Mucosa of rectum (tissue), 2 donors: ENCODE data around the gene CTNNB1.
"Not testable (repeated sequence)": the region's sequence is repeated elsewhere in the genome, so short reads cannot be mapped to it uniquely, and the experiment has no call there.

Experiments
- H3K27ac ChIP-seq, 2 donors: one replicate each; pipeline ENCODE4 v1.7.0; 2013; ENCODE audit warnings: inconsistent platforms in 2 of 2, low read depth in 2 of 2, low read length in 2 of 2
- H3K27me3 ChIP-seq, 2 donors: one replicate each; pipeline ENCODE4 v1.7.0; 2013; ENCODE audit warnings: low read length in 2 of 2; ENCODE audit not compliant: control insufficient read depth in 2 of 2, insufficient read depth in 2 of 2
- H3K36me3 ChIP-seq, 2 donors: one replicate each; pipeline ENCODE4 v1.7.0; 2013; ENCODE audit warnings: low read length in 2 of 2; ENCODE audit not compliant: control insufficient read depth in 2 of 2, insufficient read depth in 2 of 2
- H3K4me1 ChIP-seq, 2 donors: one replicate each; pipeline ENCODE4 v1.7.0; 2013; ENCODE audit warnings: low read length in 2 of 2, mild to moderate bottlenecking in 1 of 2; ENCODE audit not compliant: control insufficient read depth in 2 of 2, insufficient read depth in 2 of 2
- H3K4me3 ChIP-seq, 2 donors: one replicate each; pipeline ENCODE4 v1.7.0; 2013; ENCODE audit warnings: low read length in 2 of 2
- H3K9ac ChIP-seq, 2 donors: one replicate each; pipeline ENCODE4 v1.7.0; 2013; ENCODE audit warnings: low read length in 2 of 2, low read depth in 1 of 2, mild to moderate bottlenecking in 1 of 2
- H3K9me3 ChIP-seq, 2 donors: one replicate each; pipeline ENCODE4 v1.7.0; 2013; ENCODE audit warnings: low read length in 2 of 2; ENCODE audit not compliant: control insufficient read depth in 2 of 2
- donor health status: healthy.
- donor health status: Normal muscosa, but diverticular disease.

The CTNNB1 gene

GRCh38 chr3:41272667-41273066 lies 73.4 kb downstream of the CTNNB1 start:
- Histone ChIP-seq H3K4me1 (no peaks in the 10 kb centered on the region), H3K9ac (no peak overlapping the region), H3K9me3 (no peaks in the 10 kb centered on the region), H3K27ac (no peak overlapping the region), H3K36me3 (no peaks in the 10 kb centered on the region), H3K4me3 (no peak overlapping the region), H3K27me3 (no peaks in the 10 kb centered on the region)

DNA sequence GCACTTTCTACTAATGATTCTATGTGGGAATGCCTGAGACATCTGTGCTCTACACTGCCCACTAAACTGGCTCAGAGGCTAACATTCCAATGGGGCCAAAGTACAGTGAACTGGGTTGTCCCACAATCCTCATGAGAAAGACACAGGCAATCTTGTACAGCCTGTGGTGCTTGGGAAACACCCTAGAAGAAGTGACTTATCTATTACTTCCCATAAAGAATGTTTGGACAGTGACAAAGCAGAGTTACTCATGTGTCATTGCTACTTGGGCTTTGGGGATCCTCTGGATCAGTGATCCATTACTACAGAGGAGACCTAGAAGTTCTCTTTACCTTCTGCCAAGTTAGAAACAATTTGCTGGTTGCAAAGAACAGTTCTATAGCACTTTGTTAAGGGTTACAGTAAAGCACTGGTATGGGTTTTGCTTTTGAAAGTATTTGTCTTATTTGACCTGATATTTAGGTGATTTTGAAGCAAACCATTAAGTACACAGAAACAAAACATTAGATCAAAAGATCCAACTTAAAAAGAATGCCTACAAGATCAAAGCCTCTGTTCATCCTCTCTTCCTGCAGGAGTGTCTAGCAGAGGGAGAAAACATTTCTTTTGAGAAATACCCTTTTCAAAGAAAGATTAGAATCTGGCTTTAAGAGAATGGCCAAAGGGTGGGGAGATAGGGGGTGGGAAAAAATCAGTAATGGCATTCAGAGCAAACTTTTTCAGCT lies 75.8 kb downstream of the CTNNB1 start:
- Histone ChIP-seq H3K9me3 (no peaks in the 10 kb centered on the region), H3K4me1 (no peaks in the 10 kb centered on the region), H3K27ac (no peak overlapping the region), H3K27me3 (no peaks in the 10 kb centered on the region), H3K36me3 (no peaks in the 10 kb centered on the region), H3K9ac (no peak overlapping the region), H3K4me3 (no peak overlapping the region)

DNA sequence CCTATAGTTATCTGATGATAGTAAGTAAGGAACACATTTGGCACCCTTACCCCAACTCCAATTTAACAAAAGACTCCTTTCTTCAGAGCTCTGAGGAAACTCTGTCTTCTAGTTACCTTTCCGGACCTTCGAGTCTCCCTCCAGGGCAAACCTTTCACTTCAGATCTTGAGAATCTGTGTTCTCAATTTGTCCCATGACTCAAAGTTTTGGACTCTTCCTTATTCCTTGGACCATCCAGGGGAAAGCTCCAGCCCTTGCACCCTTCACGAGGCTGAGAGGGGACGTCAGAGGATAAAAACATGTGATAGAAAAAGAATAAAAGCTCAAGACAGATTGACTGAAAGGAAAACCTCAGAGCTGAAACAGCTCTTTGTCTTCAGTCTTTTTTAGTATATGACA lies 76.9 kb downstream of the CTNNB1 start:
- no peak overlapping the region for H3K9ac ChIP-seq
- H3K4me1 ChIP-seq: no peaks in the 10 kb centered on the region
- H3K36me3 ChIP-seq: no peaks in the 10 kb centered on the region

GRCh38 chr3:41277790-41278465 lies 78.6 kb downstream of the CTNNB1 start:
- H3K9me3 ChIP-seq: no peaks in the 10 kb centered on the region
- H3K27me3 ChIP-seq: no peaks in the 10 kb centered on the region
- H3K9ac ChIP-seq: no peak overlapping the region

More for the DNA sequence above, 76.9 kb downstream of the CTNNB1 start:
- no peaks in the 10 kb centered on the region for H3K9me3 ChIP-seq
- no peak overlapping the region for H3K27ac ChIP-seq
- no peak overlapping the region for H3K4me3 ChIP-seq
- no peaks in the 10 kb centered on the region for H3K27me3 ChIP-seq

DNA sequence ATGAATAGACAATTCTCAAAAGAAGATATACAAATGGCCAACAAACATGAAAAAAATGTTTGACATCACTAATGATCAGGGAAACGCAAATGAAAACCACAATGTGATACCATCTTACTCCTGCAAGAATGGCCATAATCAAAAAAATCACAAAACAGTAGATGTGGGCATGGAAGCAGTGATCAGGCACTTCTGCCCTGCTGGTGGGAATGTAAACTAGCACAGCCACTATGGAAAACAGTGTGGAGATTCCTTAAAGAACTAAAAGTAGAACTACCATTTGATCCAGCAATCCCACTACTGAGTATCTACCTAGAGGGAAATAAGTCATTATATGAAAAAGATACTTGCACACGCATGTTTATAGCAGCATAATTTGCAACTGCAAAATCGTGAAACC lies 85.6 kb downstream of the CTNNB1 start:
- H3K4me3 ChIP-seq, H3K36me3 ChIP-seq, H3K27me3 ChIP-seq, H3K27ac ChIP-seq, H3K9ac ChIP-seq, H3K9me3 ChIP-seq, H3K4me1 ChIP-seq: not testable (repeated sequence)

More at GRCh38 chr3:41277790-41278465, 78.6 kb downstream of the CTNNB1 start:
- Histone ChIP-seq H3K4me1 (no peaks in the 10 kb centered on the region), H3K36me3 (no peaks in the 10 kb centered on the region), H3K27ac (no peak overlapping the region), H3K4me3 (no peak overlapping the region)

- H3K27ac ChIP-seq: no peak overlapping the region
- H3K4me1 ChIP-seq: no peaks in the 10 kb centered on the region
- H3K27me3 ChIP-seq: no peaks in the 10 kb centered on the region
- H3K4me3 ChIP-seq: no peak overlapping the region
- H3K36me3 ChIP-seq: no peaks in the 10 kb centered on the region
- H3K9me3 ChIP-seq: no peaks in the 10 kb centered on the region
- H3K9ac ChIP-seq: no peak overlapping the region
These were observed 87.0 kb downstream of the CTNNB1 start for GRCh38 chr3:41286305-41286704.

DNA sequence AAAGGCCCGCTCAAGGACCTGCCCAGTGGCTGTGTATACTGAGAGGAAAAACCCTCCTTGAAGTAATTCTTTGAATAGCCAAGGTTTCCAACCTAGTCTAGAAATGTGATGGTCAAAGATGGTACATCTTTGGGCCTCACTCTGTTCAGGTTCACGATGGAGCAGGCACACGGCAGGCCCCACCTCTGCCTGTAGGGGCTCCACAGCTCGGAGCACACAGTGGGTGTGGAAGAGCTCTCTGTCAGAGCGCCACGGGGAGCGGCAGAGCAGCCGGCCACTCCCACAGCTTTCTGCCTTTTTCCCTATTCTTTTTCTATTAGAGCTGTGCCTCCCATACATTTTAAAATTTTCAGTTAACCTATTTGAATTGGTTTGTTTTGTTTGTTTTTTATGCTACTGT lies 89.5 kb downstream of the CTNNB1 start:
- Histone ChIP-seq H3K4me3 (no peak overlapping the region), H3K36me3 (no peaks in the 10 kb centered on the region), H3K27me3 (no peaks in the 10 kb centered on the region), H3K9ac (no peak overlapping the region), H3K4me1 (no peaks in the 10 kb centered on the region), H3K27ac (no peak overlapping the region), H3K9me3 (no peaks in the 10 kb centered on the region)
